Osteocyte (in vitro differentiated cells): Measurements from ENCODE around the gene ARTN. TPM values are rescaled to one million over a fixed set of nuclear protein-coding genes. Genes with fewer than 3 reads are reported as not detected.

ENCODE experiments used
- DNase-seq: peaks from one replicate; pipeline ENCODE4 v3.0.0; 2021; ENCODE audit warnings: mixed read lengths; ENCODE audit not compliant: unreplicated experiment; ENCODE audit errors: extremely low spot score
- H3K27ac Mint-ChIP-seq: one replicate; pipeline ENCODE4 v1.8.0; 2021; ENCODE audit warnings: mild to moderate bottlenecking, mixed read lengths; ENCODE audit not compliant: unreplicated experiment
- H3K27me3 Mint-ChIP-seq: one replicate; pipeline ENCODE4 v1.8.0; 2021; ENCODE audit warnings: mixed read lengths; ENCODE audit not compliant: unreplicated experiment
- H3K36me3 Mint-ChIP-seq: one replicate; pipeline ENCODE4 v1.8.0; 2021; ENCODE audit warnings: mixed read lengths; ENCODE audit not compliant: unreplicated experiment
- H3K4me1 Mint-ChIP-seq: one replicate; pipeline ENCODE4 v1.8.0; 2021; ENCODE audit warnings: mixed read lengths; ENCODE audit not compliant: unreplicated experiment
- H3K4me3 Mint-ChIP-seq: one replicate; pipeline ENCODE4 v1.8.0; 2021; ENCODE audit warnings: mild to moderate bottlenecking, moderate library complexity, mixed read lengths; ENCODE audit not compliant: unreplicated experiment
- H3K9me3 Mint-ChIP-seq: one replicate; pipeline ENCODE4 v1.8.0; 2021; ENCODE audit warnings: mixed read lengths; ENCODE audit not compliant: unreplicated experiment
- CTCF ChIP-seq: fragments of 200-600 bp; sonication (generic); IDR thresholded peaks from 2 replicates; pipeline ENCODE4 v1.5.0; 2021; ENCODE audit warnings: antibody characterized with exemption, mild to moderate bottlenecking, moderate library complexity
- total RNA-seq: library from RNA; stranded (reverse); gene quantifications from 2 replicates; pipeline ENCODE4 v1.2.1, GENCODE V29; 2021

Gene ARTN
- total RNA-seq, 1 donor from 2014 or later = 1.1 TPM

DNA sequence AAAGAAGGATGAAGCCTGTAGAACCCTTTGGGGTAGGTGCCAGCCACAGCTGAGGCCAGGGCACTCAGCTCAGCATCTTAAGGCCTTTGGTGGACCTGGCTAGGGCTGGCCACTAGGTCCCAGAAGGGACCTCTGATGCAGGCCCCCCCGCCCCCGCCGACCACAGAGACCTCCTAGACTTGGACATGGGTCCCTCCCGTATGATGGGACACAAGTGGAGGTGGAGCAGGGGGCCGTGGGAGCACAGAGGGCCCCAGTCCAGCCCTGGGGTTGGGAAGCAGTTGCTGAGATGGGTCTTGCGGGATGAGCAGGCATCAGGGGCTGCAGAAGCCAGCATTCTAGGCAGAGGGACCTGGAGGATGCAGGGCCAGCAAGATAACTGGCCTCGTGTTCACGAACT, 48.6 kb downstream of the ARTN start:
- H3K4me1 Mint-ChIP-seq = peaks cover 37% of the 10 kb centered on the region
- H3K9me3 Mint-ChIP-seq = no peaks in the 10 kb centered on the region
- TF ChIP-seq CTCF = no peak
- no peak overlapping the region for H3K4me3 Mint-ChIP-seq
- no peaks in the 10 kb centered on the region for H3K27me3 Mint-ChIP-seq
- H3K27ac Mint-ChIP-seq = no peak overlapping the region
- DNase-seq = no peak
- peaks cover 13% of the 10 kb centered on the region for H3K36me3 Mint-ChIP-seq

GRCh38 chr1:43982808-43983207, 49.2 kb downstream of the ARTN start:
- DNase-seq = no peak
- Mint-ChIP-seq H3K27ac (no peak overlapping the region), H3K36me3 (peaks cover 7% of the 10 kb centered on the region), H3K4me1 (peaks cover 33% of the 10 kb centered on the region), H3K9me3 (no peaks in the 10 kb centered on the region), H3K4me3 (no peak overlapping the region), H3K27me3 (no peaks in the 10 kb centered on the region)
- no peak for TF ChIP-seq CTCF

DNA sequence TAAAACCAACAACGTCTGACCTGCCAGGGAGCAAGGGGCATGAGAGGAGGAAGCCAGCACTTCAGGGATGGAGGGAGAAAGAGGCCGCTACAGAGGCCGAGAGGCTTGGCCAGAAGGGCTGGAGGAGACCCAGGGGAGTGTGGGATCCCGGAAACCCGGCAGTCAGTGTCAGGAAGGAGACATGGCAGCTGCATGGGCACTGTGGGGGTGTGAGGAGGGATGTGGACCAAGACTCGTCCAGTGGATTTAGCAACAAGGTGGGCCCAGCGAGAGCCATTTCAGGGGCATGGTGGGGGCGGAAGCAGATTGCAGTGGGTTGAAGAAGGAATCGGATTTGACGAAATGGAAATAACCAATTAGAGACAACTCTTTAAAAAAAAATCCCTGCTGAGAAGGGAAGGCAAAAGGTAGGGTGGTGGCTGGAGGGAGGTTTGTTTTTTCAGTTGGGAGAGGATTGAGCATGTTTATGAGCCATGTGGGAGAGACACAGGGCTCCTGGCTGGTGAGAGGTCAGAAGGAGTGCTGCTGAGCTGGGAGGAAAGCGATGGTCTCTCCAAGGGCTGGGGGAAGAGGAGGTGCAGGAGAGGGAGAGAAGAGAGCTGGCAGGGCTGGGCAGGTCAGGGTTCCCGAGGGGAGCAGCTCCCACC, 49.8 kb downstream of the ARTN start:
- Mint-ChIP-seq H3K4me3 (no peak overlapping the region), H3K27ac (no peak overlapping the region)
- no peak for DNase-seq

GRCh38 chr1:43984855-43985254, 51.3 kb downstream of the ARTN start:
- H3K27ac Mint-ChIP-seq = no peak overlapping the region
- H3K9me3 Mint-ChIP-seq = no peaks in the 10 kb centered on the region
- no peak overlapping the region for H3K4me3 Mint-ChIP-seq
- H3K4me1 Mint-ChIP-seq = peaks cover 21% of the 10 kb centered on the region
- DNase-seq = no peak
- no peak for TF ChIP-seq CTCF
- H3K36me3 Mint-ChIP-seq = peaks cover 3% of the 10 kb centered on the region
- H3K27me3 Mint-ChIP-seq = no peaks in the 10 kb centered on the region

More for the DNA sequence above, 49.8 kb downstream of the ARTN start:
- Mint-ChIP-seq H3K36me3 (peaks cover 3% of the 10 kb centered on the region), H3K27me3 (no peaks in the 10 kb centered on the region), H3K9me3 (no peaks in the 10 kb centered on the region), H3K4me1 (peaks cover 28% of the 10 kb centered on the region)
- TF ChIP-seq CTCF = no peak

DNA sequence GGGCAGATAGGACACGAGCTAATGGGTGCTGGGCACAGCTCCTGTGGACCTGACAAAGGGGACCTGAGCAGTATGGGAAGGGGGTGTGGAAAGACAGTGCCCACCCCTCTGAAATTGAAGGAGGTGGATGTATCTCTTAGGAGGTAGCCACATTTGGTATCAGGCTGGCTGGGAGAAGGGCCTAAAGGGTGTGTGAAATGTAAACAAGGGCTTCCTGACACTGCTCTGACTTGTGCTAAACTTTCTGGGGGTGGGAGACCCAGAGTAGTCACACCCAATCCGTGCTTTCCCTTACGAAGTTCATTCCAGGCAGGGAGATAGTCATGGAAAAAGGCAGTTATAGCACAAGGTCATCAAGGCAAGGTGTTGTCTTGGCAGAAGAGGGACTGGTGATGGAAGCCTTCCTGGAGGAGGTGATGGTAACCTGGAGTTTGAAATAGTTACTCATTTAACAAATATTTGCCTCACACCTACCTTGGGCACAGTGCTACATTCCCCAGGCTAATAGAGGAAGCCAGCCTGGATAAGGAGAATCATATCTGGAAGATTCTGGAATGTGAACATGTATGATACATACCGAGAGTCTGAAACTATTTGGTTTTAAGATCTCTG, 52.5 kb downstream of the ARTN start:
- Mint-ChIP-seq H3K27ac (no peak overlapping the region), H3K9me3 (no peaks in the 10 kb centered on the region), H3K27me3 (no peaks in the 10 kb centered on the region), H3K36me3 (peaks cover 3% of the 10 kb centered on the region), H3K4me1 (peaks cover 16% of the 10 kb centered on the region), H3K4me3 (no peak overlapping the region)
- DNase-seq = no peak
- TF ChIP-seq CTCF = no peak
